GM21390 (cell line): Measurements from ENCODE around the gene OPN5.
"Not testable (repeated sequence)": the region's sequence is repeated elsewhere in the genome, so short reads cannot be mapped to it uniquely, and the experiment has no call there.

Source experiments
- ATAC-seq: cut with Tn5 transposase; IDR thresholded peaks from one replicate; pipeline ENCODE4 v1.9.1; 2021; ENCODE audit not compliant: unreplicated experiment

OPN5 gene, protein sequence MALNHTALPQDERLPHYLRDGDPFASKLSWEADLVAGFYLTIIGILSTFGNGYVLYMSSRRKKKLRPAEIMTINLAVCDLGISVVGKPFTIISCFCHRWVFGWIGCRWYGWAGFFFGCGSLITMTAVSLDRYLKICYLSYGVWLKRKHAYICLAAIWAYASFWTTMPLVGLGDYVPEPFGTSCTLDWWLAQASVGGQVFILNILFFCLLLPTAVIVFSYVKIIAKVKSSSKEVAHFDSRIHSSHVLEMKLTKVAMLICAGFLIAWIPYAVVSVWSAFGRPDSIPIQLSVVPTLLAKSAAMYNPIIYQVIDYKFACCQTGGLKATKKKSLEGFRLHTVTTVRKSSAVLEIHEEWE

DNA sequence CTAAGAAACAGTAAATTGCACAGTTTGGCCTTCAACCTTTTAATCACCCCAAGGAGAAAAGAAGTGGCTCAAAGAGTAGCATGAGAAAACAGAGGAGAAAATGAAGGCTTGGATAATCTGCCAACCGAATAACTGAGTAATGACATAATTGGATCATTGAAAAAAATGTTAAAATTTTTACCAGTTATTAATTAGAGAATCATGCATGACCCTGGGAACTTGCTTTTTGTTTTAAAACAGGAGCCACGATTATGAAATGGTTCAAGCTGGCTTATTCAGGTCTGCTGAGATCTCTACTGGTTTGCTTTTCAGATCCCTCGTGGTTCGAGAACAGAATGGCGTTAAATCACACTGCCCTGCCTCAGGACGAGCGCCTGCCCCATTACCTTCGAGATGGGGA is at the start of gene OPN5:
Gene OPN5 (plus strand): TSS at position 301 of the 400 bp plus-strand sequence. CDS start 35 bp downstream, at position 336.
- no peak for ATAC-seq

DNA sequence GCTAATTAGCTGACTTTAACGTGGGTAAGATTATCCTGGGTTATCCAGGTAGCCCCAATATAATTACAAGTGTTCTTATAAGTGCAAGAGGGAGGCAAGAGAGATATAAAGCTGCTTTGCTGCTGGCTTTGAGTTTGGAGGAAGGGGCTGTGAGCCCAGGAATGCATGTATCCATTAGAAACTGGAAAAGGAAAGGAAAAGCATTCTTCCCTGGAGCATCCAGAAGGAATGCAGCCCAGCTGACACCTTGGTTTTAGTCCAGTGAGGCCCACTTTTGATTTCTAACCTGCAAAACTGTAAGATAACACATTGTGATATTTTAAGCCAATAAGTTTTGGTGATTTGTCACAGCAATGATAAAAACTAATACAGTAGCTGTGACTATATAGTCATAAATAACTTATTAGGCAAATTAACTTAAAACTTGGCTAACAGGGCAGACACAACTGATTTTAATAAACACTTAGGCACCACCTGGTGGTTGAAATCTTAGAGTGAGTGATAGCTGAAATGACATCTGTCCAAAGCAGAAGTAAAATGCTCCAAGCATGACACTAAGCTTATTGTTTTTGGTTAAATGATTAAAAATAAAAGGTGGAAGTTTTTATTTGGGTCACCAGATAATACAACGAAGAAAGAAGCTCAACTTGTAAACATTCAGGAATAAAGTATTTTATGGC is 47.8 kb upstream of the OPN5 start:
- ATAC-seq, result peak; percentile 71

DNA sequence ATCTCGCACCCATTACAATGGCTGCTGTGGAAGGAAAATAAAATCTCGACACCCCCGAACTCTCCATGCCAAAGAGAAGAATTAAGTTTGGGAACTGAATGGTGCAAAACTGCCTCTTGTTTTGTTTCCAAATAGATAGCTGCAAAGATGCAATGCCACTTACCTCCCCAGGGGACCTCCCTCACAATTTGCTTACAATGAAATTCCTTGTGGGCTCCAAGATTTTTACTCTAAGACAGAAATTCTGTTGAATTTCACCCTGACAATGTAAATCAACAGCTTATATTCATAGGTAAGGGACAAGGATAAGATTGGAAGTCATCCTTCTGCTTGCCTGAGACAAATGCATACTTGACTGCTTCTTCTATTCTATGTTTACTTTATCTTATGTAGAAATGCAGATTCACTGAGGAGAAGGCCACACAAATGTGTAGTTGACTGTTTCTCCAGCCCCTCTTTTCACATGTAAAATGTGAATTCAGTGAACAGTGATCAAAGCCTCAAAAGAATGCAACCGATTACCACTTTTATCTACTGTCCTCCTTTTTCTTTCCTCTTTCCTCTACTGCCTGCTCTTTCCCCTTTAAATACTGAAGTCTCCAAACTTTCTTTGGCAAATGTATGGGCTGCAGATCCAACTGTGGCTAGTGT is 46.9 kb upstream of the OPN5 start:
- ATAC-seq, result no peak

DNA sequence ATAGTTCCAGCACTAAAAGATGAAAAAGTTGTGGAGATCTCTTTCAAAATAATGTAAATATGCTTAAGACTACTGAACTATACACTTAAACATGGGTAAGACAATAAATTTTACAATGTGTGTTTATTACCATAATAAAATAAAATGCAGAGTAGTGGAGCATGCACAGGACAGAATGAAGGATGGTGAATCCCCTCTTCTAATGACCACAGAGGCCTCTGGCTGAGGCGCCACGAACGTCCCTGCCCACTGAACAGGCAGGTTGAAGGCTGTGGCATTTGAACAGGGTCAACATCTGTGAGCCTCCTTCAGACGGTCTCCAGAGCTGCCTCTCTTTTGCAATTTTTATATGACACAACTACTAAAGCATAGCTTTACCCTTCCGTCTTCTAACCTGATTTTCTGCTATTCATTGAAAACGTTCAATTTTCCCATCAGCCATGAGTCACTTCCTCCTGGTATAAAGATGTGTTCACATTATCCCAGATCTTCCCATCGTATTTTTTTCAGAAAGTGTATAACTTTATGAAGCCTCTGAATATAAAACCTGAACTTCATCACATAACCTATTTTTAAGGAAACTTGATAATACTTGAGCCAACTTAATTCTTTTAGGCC is 45.6 kb upstream of the OPN5 start:
- ATAC-seq, result no peak

DNA sequence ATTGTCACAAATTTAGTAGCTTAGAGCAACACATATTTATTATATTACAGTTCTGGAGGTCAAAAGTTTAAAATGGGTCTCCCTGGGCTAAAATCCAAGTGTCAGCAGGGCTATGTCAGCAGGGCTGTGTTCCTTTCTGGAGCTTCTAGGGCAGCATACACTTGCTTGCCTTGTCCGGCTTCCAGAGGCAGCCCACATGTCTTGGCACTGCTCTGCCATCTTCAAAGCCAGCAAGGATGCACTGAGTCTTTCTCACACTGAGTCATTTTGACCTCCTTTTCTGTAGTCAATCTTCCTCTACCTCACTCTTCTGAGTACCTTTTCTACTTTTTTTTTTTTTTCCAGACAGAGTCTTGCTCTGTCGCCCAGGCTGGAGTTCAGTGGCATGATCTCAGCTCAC is 44.4 kb upstream of the OPN5 start:
- no peak for ATAC-seq

DNA sequence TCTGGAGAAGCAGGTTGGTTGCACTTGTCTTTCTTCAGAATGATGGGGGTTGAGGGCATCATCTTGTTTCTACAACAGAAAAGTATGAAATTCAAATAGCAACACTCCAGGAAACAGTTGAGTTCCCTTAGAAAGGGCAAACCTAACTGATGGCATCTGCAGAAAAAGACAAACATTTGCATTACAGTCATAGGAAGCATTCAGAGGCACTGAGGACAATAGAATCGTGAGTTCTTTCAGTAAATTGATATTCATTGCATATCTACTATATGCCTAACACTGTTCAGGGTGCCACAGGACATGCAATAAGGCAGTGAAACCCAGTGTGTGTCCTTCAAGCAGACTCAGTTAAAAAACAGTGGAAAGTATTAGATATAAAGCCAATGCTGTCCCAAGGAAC is 41.1 kb upstream of the OPN5 start:
- no peak for ATAC-seq

DNA sequence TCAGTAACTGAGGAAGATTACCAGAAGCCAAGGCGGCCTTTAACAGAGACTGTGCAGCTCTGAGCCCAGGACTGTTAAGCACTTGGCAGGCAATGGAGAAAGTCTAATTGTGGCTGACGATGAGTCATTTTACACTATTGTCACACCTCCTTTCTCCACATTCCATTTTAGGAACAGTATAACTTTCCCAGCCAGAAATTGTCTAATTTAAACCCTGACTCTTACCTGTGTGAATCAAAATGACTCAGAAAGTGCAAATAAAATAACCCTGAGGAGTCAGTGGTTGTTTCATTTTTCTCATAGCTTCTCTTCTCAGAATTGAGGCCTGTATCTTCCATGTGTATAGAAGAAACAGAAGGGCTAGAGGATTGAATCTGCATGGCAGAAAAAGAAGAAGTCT is 40.0 kb upstream of the OPN5 start:
- peak; percentile 55 for ATAC-seq

DNA sequence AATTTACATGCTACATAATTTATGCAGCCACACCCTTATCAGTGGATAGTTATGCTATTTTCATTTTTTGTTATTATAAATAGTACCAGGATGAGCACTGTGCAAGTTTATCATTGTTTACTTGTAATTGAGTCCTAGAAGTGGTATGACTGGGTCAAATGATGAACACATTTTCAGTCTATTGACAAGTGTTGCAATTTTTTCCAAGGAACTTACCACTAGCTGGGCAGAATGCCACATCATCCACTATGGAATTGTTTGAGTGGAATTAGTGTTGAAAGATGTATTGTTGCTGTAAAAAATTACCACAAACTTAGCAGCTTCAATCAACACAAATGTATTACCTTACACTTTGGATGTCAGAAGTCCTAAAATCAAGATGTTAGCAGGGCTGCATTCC is 38.1 kb upstream of the OPN5 start:
- ATAC-seq, result no peak

DNA sequence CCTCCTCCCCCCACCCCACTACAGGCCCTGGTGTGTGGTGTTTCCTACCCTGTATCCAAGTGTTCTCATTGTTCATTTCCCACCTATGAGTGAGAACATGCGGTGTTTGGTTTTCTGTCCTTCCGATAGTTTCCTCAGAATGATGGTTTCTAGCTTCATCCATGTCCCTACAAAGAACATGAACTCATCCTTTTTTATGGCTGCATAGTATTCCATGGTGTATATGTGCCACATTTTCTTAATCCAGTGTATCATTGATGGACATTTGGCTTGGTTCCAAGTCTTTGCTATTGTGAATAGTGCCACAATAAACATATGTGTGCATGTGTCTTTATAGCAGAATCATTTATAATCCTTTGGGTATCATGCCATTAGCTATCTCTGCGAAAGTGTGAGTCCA is 36.6 kb upstream of the OPN5 start:
- ATAC-seq, result not testable (repeated sequence)

DNA sequence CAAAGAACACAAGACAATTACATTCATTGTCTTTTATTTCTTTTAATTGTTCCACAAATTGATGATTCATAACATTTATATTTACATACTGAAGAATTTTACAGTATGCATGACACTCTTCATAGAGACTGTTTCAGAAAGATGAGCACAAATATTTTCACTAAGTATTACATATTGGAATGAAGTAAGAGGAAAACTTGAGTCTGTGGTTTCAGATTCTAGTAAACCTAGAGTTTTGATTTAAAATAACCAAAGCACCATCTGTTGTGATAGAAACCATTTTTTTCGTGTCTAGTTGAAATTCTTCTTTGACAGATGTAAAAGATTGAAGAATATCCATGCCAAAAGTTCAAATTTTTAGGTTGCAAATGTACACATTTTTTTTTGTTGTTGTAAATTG is 32.1 kb upstream of the OPN5 start:
- ATAC-seq, result no peak

DNA sequence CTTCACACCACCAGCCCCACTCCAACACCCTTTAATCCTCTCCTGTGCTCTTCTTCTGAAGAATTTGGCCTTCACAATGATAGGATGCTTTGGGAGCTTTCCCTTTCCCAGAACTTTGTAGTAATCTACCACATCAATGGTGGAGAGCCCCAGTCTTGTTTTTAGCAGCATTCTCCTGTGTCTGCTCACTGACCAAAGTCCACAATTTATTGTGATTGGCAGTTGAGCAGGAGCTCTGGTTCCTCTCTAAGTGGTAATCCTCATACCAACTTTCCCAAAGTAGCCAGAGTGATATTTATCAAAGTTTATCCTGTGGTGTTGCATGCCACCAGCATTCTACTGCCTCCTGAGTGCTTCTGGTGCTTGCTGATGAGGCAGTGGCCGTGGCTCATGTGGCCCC is 29.0 kb upstream of the OPN5 start:
- ATAC-seq, result no peak

DNA sequence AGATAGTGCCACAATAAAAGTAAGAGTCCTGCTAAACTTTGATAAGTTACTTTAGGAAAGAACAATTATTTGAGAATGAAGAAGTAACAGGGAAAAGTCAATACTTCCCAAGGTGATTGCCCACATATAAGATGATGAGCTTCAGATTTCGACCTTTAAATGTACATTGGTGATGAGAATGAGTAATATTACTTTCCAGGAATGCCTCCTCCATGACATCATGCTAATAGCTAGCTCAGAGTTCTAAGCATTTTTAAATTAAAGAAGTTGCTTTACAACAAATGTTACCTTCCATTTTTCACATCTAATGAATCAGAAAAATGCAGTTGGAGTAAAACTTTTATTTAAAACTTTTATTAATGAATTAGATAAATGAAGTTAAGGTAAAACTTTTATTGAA is 22.5 kb upstream of the OPN5 start:
- no peak for ATAC-seq

DNA sequence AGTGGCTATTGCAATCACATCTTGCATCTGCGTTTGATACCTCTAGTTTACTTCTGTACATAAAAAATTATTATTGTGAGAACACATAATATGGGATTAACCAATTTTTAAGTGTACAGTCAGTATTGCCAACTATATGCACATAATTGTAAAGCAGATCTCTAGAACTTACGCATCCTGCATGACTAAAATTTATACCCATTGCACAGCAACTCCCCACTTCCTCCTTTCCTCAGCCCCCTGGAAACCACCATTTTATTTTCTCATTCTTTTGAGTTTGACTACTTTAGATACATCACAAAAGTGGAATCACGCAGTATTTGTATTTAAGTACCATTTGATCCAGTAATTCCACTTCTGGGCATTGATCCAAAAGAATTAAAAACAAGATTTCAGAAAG is 19.3 kb upstream of the OPN5 start:
- ATAC-seq, result no peak

DNA sequence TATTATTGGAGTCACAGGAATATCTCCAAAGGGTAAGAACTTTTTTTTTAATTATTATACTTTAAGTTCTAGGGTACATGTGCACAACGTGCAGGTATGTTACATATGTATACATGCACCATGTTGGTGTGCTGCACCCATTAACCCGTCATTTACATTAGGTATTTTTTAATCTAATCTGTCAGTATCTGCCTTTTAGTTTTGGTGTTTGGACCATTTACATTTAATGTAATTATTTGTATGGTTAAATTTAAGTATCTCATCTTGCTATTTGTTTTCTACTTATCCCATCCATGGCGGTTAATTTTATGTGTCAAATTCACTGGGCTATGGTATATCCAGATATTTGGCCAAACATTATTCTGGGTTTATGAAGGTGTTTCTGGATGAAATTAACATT is 15.4 kb upstream of the OPN5 start:
- ATAC-seq, result no peak

DNA sequence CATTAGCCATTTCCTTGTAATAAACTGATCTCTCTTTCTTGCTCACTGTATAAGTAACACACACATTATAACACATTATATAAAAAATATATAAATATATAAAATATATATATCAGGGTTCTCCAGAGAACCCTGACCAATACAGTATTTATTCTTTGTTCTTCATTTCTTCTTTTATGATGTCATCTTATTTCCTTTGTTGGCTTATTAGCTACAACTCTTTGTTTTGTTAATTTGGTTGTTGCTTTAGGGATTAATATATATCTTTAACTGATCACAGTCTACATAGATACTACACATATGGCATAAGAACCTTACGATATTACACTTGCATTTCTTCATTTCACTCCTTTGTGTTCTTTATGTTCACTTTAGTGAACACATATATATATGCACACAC is 14.7 kb upstream of the OPN5 start:
- no peak for ATAC-seq

DNA sequence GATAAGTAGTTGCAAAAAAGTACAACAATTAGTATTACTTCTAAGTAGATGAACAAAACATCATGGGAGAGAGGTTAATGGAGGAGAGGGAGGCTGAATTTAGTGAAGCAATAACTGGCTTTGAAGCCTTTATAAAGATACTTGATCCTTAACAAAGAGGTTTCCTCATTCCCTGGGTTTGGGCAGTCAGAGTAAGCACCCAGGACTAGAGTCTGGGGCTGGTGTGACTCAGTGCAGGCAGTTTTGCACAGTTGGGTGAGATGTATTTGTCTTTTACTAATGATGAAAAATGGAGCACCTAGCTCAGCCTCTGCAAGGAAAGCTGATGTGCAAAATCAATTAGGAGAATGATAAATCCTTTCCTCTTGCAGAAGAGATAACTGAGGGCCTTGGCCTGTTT is 11.8 kb upstream of the OPN5 start:
- ATAC-seq, result no peak

DNA sequence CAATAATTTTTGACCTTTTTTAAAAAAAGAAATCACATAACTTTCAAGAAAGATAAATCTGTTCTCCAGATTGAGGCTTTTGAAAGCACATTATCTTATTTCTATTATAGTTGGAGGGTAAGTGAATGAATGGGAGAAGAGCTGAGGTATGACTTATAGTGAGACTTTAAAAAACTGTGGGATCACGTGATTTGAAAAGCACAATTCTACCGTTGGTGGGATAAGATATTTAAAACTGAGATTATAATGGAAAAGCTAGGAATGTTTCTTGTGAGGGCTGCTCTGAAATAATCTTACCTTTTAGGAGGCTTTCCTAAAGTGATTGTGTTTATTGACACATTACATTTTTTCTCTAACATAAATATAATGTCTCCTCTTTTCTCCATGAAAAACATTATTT is 9.5 kb upstream of the OPN5 start:
- ATAC-seq, result no peak

DNA sequence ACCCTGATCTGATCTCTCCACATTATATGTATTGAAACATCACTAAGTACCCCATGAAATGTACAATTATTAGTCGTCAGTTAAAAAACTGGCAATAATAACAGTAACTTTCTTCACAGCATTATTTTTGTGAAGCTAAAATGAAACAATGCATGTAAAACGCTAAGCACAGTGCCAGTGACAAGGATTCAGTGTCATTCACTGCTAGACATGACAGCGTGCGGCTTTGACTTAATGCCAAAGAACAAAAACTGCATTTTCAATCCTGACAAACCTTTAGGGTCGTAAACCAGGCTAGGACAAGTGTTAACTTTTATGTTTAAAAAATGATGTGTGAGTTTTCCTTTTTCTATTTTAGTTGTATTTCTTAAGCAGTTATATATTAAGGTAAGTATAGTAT is 8.8 kb upstream of the OPN5 start:
- ATAC-seq, result no peak

DNA sequence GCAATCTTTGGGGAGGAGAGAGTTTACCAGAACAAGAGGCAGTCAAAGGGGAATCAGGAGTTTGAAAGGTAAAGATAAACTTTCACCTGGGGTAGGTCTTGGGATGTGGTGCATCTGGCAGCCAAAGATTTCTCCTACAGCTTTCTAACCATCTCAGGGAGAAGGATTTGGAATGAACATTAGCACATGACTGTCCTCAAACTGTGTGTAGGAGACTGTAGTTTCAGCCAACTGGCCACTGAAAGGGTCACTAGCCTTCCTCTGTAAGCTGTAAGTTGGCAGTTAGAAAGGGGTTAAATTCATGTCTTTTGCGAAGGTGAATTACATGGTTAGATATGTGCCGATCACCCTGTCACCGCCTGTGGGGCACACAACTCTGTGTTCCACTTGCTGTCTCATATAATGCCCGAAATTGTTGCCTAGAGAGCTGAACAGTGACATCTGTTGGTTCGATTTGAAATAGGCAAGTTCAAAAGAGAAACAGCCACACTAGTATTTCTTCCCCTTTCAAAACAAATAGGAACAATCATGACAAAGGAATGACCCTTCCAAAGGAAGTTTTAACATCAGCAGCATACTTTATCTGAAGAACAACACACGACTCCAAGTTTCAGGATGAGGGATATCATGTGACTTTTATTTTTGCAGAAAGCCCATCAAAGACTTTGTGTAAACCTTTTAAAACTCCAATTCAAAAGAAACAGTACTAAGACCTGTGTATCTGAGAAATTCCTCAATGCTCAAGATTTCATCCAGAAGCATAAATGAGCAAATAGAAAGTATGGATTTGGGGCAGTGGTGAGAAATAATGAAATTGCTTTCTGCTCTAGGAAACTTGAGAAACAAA is 1.1 kb upstream of the OPN5 start:
- peak; percentile 91 for ATAC-seq

DNA sequence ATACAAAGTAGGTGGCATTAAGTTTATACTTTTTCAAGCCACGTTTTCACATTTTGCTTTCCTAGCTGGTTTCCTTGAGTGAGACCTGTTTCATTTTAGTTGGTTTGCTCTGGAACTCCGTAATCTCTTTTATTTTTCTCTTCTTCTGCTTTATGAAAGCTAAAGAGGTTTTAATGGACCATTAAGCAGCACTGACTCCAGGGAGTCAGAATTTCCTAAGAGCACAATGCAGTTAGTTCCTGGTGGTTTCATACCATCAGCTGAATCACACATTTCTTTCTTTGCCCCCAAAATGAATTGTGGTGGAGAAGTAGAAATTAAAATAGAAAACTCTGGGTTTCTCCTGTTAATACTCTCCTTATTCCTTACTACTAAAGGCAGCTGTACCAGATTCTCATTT is 3.4 kb downstream of the OPN5 start:
- ATAC-seq, result no peak
